Endodermal cell (in vitro differentiated cells): ENCODE data around the gene CHID1. TPM values are rescaled to one million over a fixed set of nuclear protein-coding genes. Genes with fewer than 3 reads are reported as not detected.

Experiments used
- DNase-seq: peaks from one replicate; pipeline ENCODE4 v3.0.0-alpha.2; 2017
- H3K27ac ChIP-seq: 2 replicates; pipeline ENCODE4 v1.5.1; 2013; ENCODE audit warnings: mild to moderate bottlenecking, low read depth, low read length, moderate library complexity
- H3K27me3 ChIP-seq: 2 replicates; pipeline ENCODE4 v1.6.1; 2013; ENCODE audit warnings: mild to moderate bottlenecking, low read length, moderate library complexity; ENCODE audit not compliant: insufficient read depth, control insufficient read depth, poor library complexity, severe bottlenecking
- H3K36me3 ChIP-seq: 2 replicates; pipeline ENCODE4 v1.7.0; 2013; ENCODE audit warnings: mild to moderate bottlenecking, low read length, moderate library complexity; ENCODE audit not compliant: control insufficient read depth, insufficient read depth
- H3K4me1 ChIP-seq: one replicate; pipeline ENCODE4 v1.7.0; 2013; ENCODE audit warnings: low read length; ENCODE audit not compliant: control insufficient read depth, insufficient read depth
- H3K4me3 ChIP-seq: 2 replicates; pipeline ENCODE4 v1.5.1; 2013; ENCODE audit warnings: mild to moderate bottlenecking, low read length, moderate library complexity
- H3K9ac ChIP-seq: 2 replicates; pipeline ENCODE4 v1.6.1; 2013; ENCODE audit warnings: mild to moderate bottlenecking, low read length, moderate library complexity; ENCODE audit not compliant: poor library complexity, severe bottlenecking; ENCODE audit errors: extremely low read depth
- H3K9me3 ChIP-seq: 2 replicates; pipeline ENCODE4 v1.6.1; 2013; ENCODE audit warnings: mild to moderate bottlenecking, low read length, moderate library complexity; ENCODE audit not compliant: control insufficient read depth
- H3K27ac Mint-ChIP-seq: 2 replicates; pipeline ENCODE4 v1.8.0; 2020; ENCODE audit warnings: mixed read lengths
- H3K27me3 Mint-ChIP-seq: 2 replicates; pipeline ENCODE4 v1.8.0; 2021; ENCODE audit warnings: mild to moderate bottlenecking, mixed read lengths; ENCODE audit not compliant: insufficient read depth
- H3K36me3 Mint-ChIP-seq: 2 replicates; pipeline ENCODE4 v1.8.0; 2020; ENCODE audit warnings: low read depth, mixed read lengths
- H3K4me1 Mint-ChIP-seq: 2 replicates; pipeline ENCODE4 v1.8.0; 2020; ENCODE audit warnings: mixed read lengths
- H3K4me3 Mint-ChIP-seq: 2 replicates; pipeline ENCODE4 v1.8.0; 2020; ENCODE audit warnings: mild to moderate bottlenecking, moderate library complexity, mixed read lengths
- H3K9me3 Mint-ChIP-seq: 2 replicates; pipeline ENCODE4 v1.8.0; 2020; ENCODE audit warnings: mild to moderate bottlenecking, mixed read lengths
- CTCF ChIP-seq: fragments of 200-600 bp; sonication (generic); conservative IDR thresholded peaks from 2 replicates; pipeline ENCODE4 v1.5.0; 2021; ENCODE audit warnings: antibody characterized with exemption, mild to moderate bottlenecking
- WGBS, 2 experiments: methylation state at CpG; one replicate each; pipeline versions ENCODE4 v1.1.5 to v1.1.7; 2013; ENCODE audit warnings: missing lambda C conversion rate in 2 of 2, mixed read lengths in 1 of 2; ENCODE audit not compliant: insufficient coverage in 1 of 2, insufficient read length in 1 of 2; 5-methylcytosine and 5-hydroxymethylcytosine counted together
- total RNA-seq, 2 donors: library from RNA; stranded (reverse); fragmentation: NEBNext Ultra II Directional in 1 of 2; extraction: Animal tissue kit (Norgen Biotek cat#: 25700) in 1 of 2; gene quantifications; 2 replicates in 1 of 2; 3 replicates in 1 of 2; pipeline ENCODE4 v1.2.1, GENCODE V29; 2021

Gene CHID1
- total RNA-seq, 2 donors from 2014 or later = 82.0 to 83.5 TPM

- peak overlapping the region; percentile 34 for H3K27ac ChIP-seq
- Mint-ChIP-seq H3K9me3 (no peaks in the 10 kb centered on the region), H3K4me1 (peaks cover 17% of the 10 kb centered on the region), H3K27ac (peak overlapping the region; percentile 90), H3K4me3 (peak overlapping the region; percentile 78), H3K36me3 (peaks cover 5% of the 10 kb centered on the region), H3K27me3 (peaks cover 5% of the 10 kb centered on the region)
- peak; percentile 53 for TF ChIP-seq CTCF
- peak overlapping the region; percentile 60 for H3K9ac ChIP-seq
- H3K4me1 ChIP-seq = peaks cover 18% of the 10 kb centered on the region
- H3K36me3 ChIP-seq = peaks cover 14% of the 10 kb centered on the region
- no peaks in the 10 kb centered on the region for H3K9me3 ChIP-seq
- no peaks in the 10 kb centered on the region for H3K27me3 ChIP-seq
- peak overlapping the region; percentile 88 for H3K4me3 ChIP-seq
- peak; percentile 96 for DNase-seq
- 39 to 46% methylated on average over 23 to 31 of the region's 31 CpGs for WGBS, 2 experiments
Observed at GRCh38 chr11:844693-845644, 65.6 kb downstream of the CHID1 start.

- no peaks in the 10 kb centered on the region for H3K9me3 ChIP-seq
- WGBS, 2 experiments = 1 to 5% methylated on average over 4 to 24 of the region's 25 CpGs
- TF ChIP-seq CTCF = no peak
- peak overlapping the region; percentile 88 for H3K4me3 ChIP-seq
- Mint-ChIP-seq H3K27ac (peak overlapping the region; percentile 90), H3K27me3 (peaks cover 5% of the 10 kb centered on the region), H3K9me3 (no peaks in the 10 kb centered on the region), H3K36me3 (peaks cover 11% of the 10 kb centered on the region), H3K4me1 (peaks cover 17% of the 10 kb centered on the region), H3K4me3 (peak overlapping the region; percentile 78)
- peaks cover 17% of the 10 kb centered on the region for H3K4me1 ChIP-seq
- H3K27ac ChIP-seq = peak overlapping the region; percentile 34
- peaks cover 23% of the 10 kb centered on the region for H3K36me3 ChIP-seq
- no peaks in the 10 kb centered on the region for H3K27me3 ChIP-seq
- peak overlapping the region; percentile 68 for H3K9ac ChIP-seq
- peak; percentile 96 for DNase-seq
Observed at GRCh38 chr11:843818-844692, 66.6 kb downstream of the CHID1 start.

- 0% methylated on average over 18 to 53 of the region's 53 CpGs for WGBS, 2 experiments
- H3K27me3 Mint-ChIP-seq = peaks cover 2% of the 10 kb centered on the region
- H3K36me3 Mint-ChIP-seq = peaks cover 17% of the 10 kb centered on the region
- no peak overlapping the region for H3K27ac ChIP-seq
- peak; percentile 51 for TF ChIP-seq CTCF
- no peaks in the 10 kb centered on the region for H3K27me3 ChIP-seq
- no peaks in the 10 kb centered on the region for H3K9me3 Mint-ChIP-seq
- peak overlapping the region; percentile 78 for H3K4me3 Mint-ChIP-seq
- peaks cover 14% of the 10 kb centered on the region for H3K4me1 Mint-ChIP-seq
- peak; percentile 74 for DNase-seq
- peaks cover 31% of the 10 kb centered on the region for H3K36me3 ChIP-seq
- H3K27ac Mint-ChIP-seq = peak overlapping the region; percentile 84
- peak overlapping the region; percentile 68 for H3K9ac ChIP-seq
- H3K9me3 ChIP-seq = no peaks in the 10 kb centered on the region
- H3K4me1 ChIP-seq = peaks cover 15% of the 10 kb centered on the region
- peak overlapping the region; percentile 88 for H3K4me3 ChIP-seq
Observed at GRCh38 chr11:843086-843734, 67.4 kb downstream of the CHID1 start.
